ENCODE data around the gene ALDH3B2.
"Not testable (repeated sequence)": the region's sequence is repeated elsewhere in the genome, so short reads cannot be mapped to it uniquely, and the experiment has no call there.

ALDH3B2 gene

DNA sequence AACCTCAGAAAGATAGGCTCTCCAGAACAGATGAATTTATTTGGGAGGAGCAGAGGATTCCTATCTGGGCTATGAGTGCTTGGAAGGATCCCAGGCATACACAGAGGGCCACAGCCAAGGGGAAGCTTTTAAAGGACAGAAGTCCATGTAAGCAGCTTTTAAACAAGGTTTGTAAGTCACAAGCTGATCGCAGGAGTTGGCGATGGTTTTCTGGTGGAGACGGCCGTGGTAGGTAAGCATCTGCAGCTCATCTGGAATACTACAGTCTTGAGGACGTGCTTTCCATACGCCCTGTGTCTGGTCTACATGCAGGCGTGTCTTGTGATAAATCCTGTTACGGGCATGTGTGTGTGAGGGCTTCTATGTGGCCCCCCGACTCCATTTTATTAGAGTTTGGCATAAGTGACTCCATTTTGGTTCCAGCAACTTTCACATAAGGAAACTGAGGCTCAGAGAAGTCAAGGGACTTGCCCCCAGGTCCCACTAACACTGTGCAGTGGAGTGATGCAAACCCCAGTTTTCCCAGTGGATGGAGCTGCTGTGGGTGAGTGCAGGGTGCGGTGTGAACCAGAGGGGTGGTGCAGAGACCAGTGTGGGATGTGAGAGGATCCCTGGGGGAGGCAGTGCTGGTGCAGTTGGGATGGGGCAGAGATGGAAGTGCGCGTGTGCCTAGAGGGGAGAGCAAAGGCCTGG, 12.1 kb downstream of the ALDH3B2 start:
- DNase-seq (ENCODE audit: low spot score): no peak

DNA sequence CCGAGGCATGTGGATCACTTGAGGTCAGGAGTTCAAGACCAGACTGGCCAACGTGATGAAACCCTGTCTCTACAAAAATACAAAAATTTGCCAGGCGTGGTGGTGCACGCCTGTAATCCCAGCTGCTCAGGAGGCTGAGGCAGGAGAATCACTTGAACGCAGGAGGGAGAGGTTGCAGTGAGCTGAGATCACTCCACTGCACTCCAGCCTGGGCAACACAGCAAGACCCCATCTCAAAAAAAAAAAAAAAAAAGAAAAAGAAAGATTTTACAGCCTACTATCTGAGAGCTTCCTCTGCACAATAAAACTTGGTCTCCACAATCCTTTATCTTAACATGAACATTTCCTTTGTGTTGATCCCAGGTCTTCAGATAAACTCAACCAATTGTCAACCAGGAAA, 13.7 kb downstream of the ALDH3B2 start:
- not testable (repeated sequence) for DNase-seq (ENCODE audit: low spot score)

DNA sequence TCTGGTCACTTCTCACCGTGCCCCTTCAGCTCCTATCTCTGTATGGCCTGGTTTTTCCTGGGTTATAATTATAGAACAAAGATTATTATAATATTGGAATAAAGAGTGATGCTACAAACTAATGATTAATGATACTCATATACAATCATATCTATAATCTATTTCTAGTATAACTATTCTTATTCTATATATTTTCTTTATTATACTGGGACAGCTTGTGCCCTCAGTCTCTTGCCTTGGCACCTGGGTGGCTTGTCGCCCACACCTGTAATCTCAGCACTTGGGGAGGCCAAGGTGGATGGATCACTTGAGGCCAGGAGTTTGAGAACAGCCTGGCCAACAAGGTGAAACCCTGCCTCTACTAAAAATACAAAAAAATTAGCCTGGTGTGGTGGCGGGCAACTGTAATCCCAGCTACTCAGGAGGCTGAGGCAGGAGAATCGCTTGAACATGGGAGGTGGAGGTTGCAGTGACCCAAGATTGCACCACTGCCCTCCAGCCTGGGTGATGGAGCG, 14.7 kb downstream of the ALDH3B2 start:
- not testable (repeated sequence) for DNase-seq (ENCODE audit: low spot score)

GRCh38 chr11:67657300-67657699, 17.1 kb downstream of the ALDH3B2 start:
- DNase-seq (ENCODE audit: low spot score): no peak

DNA sequence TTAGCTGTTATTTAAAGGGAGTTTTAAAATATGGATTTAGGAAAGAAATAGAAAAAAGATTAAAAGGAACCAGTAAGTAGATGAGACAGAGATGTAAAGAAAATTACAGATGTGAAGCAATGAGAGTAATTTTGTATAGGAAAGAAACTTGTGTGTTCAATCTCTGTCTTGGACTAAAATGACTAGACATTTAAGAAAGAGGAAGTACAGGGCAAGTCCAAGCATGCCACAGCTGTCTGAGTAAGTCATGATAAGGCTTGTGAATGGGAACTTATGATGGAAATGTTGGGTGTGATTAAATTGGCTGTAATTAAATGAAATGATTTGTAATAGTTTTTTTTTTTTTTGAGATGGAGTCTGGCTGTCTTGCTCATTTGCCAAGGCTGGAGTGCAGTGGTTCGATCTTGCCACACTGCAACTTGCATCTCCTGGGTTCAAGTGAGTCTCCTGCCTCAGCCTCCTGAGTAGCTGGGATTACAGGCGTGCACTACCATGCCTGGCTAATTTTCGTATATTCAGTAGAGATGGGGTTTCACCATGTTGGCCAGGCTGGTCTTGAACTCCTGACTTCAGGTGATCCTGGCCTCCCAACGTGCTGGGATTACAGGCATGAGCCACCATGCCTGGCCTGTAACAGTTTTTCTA, 18.0 kb downstream of the ALDH3B2 start:
- DNase-seq (ENCODE audit: low spot score): no peak

- DNase-seq (ENCODE audit: low spot score): no peak
Observed at GRCh38 chr11:67654225-67654624, 20.2 kb downstream of the ALDH3B2 start.

- DNase-seq (ENCODE audit: low spot score): no peak
Observed at GRCh38 chr11:67652965-67653845, 21.2 kb downstream of the ALDH3B2 start.

DNA sequence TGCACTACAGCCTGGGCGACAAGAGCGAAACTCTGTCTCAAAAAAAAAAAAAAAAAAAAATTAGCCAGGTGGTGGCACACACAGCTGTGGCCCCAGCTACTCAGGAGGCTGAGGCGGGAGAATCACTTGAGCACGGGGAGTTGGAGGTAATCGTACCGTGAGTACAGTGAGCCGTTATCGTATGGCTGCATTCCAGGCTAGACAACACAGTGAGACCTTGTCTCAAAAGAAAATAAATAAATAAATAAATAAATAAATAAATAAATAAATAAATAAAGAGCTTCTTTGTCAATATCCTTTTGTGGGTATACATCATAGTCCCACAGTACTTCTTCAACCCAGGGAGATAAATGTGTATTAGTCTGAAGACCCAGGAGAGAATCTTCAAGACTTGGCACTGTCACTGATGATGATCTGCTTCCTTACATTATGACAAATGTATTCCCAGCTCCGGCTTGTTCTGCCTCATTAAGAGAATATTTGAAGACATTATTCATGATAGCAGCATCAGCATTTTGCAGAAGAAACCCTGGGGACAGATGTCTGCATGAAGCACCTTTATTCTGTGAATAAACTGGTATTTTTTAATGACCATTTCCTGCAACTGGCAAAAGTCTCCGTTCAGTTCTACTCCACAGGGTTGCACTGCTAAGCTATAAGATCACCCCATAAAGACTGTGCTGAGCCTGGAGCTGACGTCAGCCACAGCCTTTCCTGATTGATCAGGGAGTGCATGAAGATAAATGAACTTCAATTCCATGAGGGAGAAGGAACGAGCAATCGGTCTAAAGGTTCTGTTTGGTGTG, 22.2 kb downstream of the ALDH3B2 start:
- no peak for DNase-seq (ENCODE audit: low spot score)

GRCh38 chr11:67649634-67650510, 24.6 kb downstream of the ALDH3B2 start:
- no peak for DNase-seq (ENCODE audit: low spot score)

DNA sequence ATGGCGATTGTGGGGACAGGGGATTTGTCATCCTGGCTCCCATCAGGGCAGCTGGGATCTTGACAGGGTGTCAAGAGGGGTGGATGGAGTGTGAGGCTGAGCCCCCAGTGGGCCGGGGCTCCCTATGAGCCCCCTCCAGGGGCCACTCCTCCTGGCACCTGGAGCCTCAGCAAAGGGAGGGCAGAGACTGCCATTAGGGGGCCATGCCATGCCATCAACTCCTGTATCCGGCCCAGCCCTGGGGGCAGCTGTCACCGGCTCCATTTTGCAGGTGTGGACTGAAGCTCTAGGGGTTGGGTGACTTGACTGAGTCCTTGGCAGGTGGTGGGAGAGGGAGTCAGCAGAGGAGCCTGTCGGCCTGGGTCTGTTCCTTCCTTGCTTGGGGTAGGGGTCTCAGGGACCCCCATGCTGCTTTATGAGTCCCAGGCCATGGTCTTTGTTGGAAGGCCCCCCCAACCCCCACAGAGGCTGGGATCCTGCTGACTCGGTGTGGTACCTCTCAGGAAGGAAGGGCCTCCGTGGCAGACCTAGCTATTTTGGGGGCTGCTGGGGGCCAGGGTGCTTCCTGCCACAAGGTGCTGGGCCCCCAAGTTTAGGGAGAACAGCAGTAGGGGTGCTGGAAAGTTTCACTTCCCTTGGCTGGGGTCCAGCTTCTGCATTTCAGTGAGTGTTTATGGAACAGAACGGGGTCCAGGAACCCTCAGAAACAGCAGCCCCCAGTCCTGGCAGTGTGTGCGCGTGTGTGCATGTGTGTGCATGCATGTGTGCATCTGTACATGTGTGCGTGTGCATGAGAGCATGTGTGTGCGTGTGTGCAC, 25.4 kb downstream of the ALDH3B2 start:
- DNase-seq (ENCODE audit: low spot score): peak; percentile 43

GRCh38 chr11:67648140-67648795, 26.2 kb downstream of the ALDH3B2 start:
- no peak for DNase-seq (ENCODE audit: low spot score)

DNA sequence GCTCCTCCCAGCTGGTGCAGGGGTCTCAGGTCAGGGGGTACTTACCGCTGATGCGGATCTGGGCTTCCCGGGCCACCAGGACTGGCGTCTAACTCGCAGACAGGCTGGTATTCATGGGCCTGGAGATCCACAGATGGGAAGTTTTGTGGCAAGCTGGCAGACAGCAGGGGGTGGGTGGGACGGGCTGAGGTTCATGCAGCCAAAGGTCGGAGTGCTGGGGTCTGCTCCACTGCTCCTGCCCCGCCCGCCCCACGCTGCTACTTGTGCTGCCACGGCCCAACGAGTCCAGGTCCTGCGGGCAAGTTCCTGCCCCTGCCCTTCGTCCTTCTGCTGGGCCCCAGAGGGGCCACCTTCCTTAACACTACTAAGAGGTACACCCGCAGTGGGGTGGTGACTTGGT, 27.0 kb downstream of the ALDH3B2 start:
- DNase-seq (ENCODE audit: low spot score): no peak

DNA sequence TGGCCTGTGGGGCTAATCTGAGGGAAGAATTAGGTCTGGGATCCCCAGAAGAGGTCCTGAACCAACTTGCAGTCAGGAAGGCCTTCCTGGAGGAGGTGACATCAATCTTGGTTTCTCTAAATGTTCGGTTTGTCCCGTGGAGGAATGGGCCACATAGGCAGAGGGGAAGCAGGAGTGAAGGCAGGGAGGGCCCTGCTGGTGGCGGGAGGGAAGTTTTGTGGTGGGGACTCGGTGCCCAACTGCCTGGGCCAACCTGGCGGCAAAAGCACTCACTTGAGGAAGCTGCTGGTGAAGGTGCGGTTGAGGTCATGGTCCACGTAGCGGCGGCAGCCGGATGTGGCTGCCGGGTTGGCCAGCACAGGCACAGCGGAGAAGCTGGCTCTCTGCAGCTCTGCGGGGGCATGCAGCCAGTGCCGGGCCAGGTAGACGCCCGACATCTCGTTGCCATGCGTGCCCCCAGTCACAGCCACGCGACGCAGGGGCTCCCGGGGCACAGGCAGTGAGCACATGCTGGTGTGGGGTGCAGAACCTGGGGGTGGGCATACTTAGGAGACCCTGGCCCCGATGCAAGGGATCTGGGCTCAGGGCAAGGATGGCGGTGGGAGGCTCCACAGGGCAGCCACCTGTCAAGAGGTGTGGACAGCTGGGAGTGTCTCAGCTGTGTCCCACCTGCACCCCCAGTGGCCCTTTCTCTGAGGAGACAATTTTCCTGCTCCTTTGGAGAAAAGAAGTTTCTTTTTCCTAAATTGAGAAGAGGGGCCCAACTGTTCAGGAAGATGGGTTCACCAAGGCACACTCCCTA, 27.7 kb downstream of the ALDH3B2 start:
- no peak for DNase-seq (ENCODE audit: low spot score)

DNA sequence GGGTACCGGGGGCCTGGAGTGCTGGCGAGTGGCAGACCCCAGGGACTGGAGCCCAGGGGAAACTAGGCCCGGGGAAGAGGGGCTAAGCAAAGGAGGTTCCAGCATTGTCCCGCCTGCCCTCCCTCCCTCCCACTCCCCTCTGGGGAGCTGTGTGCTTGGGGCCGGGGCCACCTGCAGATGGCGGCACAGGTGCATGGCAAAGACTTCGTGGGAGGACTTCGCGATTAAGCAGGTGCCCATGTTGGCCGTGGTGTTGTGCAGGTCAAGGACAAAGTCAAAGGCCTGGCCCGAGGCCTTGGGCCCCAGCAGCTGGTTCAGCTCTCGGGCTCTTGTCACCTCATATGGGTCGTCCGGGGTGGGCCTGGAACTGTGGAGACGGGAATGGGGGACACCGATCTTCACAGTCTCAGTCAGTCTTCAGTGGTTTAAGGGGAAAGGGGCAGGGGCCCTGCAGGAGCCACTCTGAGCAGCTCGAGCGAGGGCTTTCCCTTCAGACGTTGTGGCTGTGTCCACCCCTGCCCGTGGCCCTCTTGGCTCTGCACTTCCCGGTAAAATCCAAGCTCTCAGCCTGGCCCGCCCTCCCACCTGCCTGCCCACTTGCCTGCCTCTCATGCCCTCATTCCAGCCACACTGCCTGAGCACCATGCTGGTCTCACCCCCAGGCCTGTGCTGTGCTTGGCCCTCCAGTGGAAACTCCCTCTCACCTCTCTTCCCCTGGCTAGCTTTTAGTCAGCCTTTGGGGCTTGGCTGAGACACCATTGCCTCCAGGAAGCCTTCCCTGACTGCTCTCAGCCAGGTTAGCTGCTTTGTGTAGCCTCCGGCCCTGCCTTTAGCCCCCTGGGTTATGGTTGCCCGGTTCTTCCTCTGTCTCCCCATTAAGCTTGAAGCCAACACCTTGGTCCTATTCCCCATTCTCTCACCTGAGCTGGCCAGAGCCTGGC, 28.6 kb downstream of the ALDH3B2 start:
- no peak for DNase-seq (ENCODE audit: low spot score)

DNA sequence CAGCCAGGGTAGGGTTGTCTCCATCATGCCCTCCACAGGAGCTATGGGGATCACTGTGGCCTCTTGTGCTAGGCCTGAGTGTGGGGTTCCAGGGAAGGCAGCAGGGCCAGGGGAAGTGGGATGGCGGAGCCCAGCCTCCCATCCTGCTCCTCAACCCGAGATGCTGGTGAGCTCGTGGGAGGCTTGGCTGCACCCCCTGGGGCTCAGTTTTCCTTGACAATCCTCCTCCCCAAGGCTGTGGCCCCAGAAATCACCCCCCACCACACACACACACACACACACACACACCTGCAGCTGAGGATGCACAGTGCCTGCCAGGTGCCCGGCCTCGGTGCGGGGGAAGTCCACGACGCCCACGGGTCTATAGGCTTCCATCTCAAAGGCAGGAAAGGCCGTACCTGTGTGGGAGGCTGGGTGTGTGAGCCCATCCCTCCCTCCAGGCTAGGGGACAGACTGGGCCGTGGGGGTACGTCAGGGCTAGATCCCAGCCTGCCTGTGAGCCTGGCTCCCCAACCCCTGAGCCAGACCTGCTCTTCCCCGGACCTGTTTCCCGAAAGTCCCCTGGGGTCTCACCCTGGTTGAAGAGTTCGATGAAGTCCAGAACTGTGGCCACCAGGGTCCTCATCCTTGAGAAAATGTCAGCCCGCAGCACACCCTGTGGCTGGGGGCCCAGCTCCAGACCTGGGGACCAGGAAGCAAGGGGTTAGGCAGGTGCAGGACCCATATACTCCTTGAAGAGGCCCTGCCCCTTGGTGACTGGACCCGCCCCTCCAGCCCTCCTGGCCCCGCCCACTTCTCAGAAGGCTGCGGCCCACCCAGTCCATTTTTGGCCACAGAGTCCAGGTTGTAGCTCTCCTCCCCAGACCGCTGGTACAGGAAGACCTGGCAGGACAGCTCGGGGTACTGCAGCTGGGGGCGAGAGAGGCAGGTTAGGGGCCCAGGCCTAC, 29.7 kb downstream of the ALDH3B2 start:
- no peak for DNase-seq (ENCODE audit: low spot score)

GRCh38 chr11:67644042-67644441, 30.4 kb downstream of the ALDH3B2 start:
- DNase-seq (ENCODE audit: low spot score): no peak

All from globus pallidus (tissue), 1 donor.